GM12891 (cell line): ENCODE measurements around the gene MSH6.

Experiments
- PAX5 ChIP-seq: IDR thresholded peaks from 2 replicates; pipeline ENCODE4 v1.6.1; 2011; ENCODE audit warnings: low read length, moderate library complexity, mild to moderate bottlenecking; ENCODE audit not compliant: insufficient read depth, severe bottlenecking
- POLR2A ChIP-seq: IDR thresholded peaks from 2 replicates; pipeline ENCODE4 v1.6.1; 2011; ENCODE audit warnings: low read depth, low read length, control low read depth
- POLR2AphosphoS5 ChIP-seq: IDR thresholded peaks from 2 replicates; pipeline ENCODE4 v1.6.1; 2011; ENCODE audit warnings: low read depth, low read length, control low read depth
- POU2F2 ChIP-seq: IDR thresholded peaks from 2 replicates; pipeline ENCODE4 v1.6.1; 2011; ENCODE audit warnings: low read depth, mild to moderate bottlenecking, control low read depth, low read length, moderate library complexity
- SPI1 ChIP-seq: IDR thresholded peaks from 2 replicates; pipeline ENCODE4 v1.6.1; 2011; ENCODE audit warnings: low read depth, low read length, control low read depth
- TAF1 ChIP-seq: IDR thresholded peaks from 2 replicates; pipeline ENCODE4 v1.6.1; 2011; ENCODE audit warnings: low read depth, low read length, control low read depth

DNA sequence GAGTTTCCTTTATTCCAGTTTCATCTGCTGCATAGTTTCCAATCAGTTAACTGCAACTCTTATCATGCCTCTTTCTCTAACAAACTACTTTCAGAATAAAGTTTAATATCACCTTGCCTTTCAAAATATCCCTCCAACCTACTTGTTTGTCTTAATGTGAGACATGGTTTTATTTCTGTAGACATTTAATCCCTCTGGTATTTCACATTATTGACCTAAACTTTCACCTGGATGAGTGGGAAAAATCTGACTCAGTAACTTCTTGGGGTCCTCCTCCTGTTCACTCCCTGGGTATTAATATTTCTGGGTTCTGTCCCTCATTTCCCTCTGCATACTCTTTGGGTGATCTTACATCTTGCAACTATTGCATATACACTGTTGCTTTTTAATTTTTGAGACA lies 27.9 kb downstream of the MSH6 start:
- TF ChIP-seq POLR2A = no peak
- TF ChIP-seq POLR2AphosphoS5 = no peak
- TF ChIP-seq TAF1 = no peak
- TF ChIP-seq POU2F2 = no peak
- no peak for TF ChIP-seq SPI1
- no peak for TF ChIP-seq PAX5
